SKM-1 treated with dmso at 0.1 percent for 144 hours (cell line): ENCODE measurements around the gene RIC8A.

Source experiments
- DNase-seq: peaks from one replicate; lab custom pipeline; 2025; ENCODE audit not compliant: unreplicated experiment; lab: John Stamatoyannopoulos, UW

RIC8A gene

DNA sequence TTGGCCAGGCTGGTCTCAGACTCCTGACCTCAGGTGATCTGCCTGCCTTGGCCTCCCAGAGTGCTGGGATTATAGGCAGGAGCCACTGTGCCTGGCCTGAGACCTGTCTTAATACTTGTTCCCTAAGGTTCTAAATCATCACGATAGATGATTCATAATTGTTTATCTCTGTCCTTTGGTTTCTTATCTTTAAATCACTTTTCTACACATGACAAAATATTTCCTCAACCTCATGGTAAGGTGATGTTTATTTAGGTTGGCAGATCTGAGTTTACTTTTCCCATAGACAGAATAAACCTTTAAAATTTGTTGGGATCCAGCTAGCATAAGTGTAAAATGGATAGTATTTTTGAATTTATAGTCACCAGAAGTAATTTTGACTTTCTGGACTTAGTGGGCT lies 32.8 kb downstream of the RIC8A start:
- DNase-seq: no peak

DNA sequence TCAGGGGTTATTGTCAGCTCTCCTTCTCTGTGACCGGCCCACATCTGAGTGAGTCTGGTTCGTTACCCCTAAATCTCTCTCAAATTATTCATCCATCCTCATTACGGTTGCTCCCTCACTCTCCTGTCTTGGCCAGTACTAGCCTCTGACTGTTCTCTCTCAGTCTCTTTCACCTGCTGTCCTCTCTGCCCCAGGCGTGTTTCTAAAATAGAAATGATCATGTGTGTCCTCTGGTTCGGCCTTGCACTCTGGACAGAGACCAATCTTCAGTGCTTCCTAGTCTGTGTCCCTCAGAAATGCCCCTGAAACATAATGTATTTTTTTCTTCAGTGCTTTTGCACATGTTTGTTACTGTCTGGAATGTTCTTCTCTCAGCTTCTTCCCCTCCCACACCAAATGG lies 34.1 kb downstream of the RIC8A start:
- no peak for DNase-seq

DNA sequence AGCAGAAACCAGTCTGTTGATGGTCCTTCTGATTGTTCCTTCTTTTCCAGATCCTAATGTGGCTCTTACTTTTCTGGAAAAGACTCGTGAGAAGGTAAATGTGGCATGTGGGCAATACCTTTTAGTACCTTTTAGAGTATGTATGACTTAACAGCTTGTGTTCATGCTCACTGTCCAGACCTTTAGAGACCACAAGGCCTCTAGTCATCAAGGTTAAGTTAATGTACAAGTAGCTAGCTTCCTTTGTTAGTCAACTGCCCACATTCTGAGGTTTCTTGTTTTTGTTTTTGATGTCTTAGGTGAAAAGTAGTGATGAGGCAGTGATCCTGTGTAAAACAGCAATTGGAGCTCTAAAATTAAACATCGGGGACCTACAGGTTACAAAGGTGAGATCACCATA lies 36.9 kb downstream of the RIC8A start:
- no peak for DNase-seq

DNA sequence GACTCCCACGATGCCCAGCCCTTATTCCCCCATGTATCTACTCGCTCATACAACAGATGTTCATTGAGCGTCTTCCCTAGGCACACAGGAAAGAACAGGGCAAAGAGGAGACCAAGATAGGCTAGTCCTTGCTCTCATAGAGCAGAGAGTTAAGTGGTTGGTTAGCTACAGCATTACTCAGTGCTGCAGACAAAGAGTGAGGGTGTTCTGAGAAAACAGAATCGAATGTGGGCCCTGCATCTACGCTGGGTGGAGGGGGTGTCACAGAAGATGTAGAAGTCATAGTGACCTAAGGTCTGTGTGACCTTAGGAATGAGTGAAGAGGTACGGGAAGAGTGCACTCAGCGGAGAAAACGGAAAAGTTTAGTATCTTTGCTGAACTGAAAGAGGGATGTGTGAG lies 41.6 kb downstream of the RIC8A start:
- DNase-seq: no peak

DNA sequence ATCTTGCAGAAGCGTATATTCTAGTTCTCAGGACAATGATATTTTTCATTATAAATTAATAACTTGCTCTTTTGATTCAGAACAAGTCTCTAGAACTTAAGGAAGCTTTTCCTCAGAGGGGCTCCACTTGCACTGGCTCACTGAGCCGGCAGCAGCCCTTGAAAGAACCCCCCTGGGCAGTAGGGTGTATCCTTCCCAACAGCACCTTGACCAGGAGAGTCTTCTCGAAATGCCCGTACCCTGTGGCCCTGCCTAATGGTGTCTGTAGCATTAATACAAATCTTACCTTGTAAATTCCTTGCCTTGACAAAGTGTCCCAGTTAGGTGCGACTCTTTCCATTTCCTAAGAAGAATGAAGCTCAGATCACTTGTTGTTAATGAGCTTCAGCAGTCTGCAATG lies 42.8 kb downstream of the RIC8A start:
- DNase-seq: no peak

DNA sequence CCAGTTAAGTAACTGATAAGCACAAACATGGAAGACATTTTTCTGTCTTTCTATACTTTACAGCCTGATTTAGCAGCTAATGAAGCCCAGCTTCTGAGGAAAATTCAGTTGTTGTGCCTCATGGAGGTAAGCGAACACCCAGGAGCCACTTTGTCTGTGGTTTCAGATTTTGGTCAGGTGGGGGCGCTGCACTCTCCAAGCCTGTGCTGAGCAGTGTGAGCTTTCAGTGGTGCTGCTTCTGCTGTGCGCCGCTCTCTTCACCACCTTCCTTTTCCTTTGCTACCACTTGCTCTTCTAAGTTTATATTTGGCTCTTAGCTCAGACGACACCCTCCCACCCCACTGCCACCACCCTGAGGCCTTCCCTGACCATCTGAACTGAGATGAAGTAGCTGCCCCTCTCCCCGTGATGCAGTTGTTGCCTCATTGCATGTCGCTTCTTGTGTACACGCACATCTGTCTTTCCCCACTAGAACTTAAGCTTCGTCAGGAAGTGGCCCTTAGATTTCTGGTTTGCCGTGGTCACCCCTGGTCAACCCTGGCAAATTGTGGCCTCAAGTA lies 43.3 kb downstream of the RIC8A start:
- DNase-seq: peak; percentile 33

DNA sequence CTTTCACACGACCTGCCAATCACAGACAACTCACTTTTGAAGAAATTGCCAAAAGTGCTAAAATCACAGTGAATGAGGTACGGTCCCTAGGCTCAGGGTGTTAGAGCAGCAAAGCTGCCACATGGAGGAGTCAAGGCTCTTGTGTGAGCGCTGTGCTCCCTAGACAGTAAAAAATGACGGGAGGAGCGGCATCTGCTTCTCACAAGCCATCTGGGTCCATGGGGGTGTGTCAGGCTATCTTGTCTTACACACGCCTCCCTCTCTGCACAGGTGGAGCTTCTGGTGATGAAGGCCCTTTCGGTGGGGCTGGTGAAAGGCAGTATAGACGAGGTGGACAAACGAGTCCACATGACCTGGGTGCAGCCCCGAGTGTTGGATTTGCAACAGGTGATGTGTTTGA lies 44.0 kb downstream of the RIC8A start:
- no peak for DNase-seq

DNA sequence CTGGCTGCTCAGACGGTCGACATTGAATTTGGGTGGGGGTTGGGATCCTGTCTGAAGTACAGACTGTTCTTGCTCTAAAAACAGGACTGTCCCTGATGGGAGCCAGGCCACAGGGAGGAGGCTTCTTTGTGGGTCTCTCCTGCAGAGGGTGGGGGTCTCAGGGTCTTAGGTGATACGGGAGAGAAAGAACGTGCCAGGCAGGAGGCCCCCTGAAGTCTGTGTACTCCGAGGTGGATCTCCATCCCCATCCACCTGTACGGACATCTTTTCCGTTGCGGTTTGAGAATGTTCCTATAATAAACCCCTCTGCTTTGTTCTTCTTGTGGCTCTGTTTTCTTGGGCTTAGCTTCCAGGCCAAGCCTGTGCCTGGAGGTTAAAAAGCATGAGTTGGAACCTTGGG lies 45.2 kb downstream of the RIC8A start:
- DNase-seq: no peak

DNA sequence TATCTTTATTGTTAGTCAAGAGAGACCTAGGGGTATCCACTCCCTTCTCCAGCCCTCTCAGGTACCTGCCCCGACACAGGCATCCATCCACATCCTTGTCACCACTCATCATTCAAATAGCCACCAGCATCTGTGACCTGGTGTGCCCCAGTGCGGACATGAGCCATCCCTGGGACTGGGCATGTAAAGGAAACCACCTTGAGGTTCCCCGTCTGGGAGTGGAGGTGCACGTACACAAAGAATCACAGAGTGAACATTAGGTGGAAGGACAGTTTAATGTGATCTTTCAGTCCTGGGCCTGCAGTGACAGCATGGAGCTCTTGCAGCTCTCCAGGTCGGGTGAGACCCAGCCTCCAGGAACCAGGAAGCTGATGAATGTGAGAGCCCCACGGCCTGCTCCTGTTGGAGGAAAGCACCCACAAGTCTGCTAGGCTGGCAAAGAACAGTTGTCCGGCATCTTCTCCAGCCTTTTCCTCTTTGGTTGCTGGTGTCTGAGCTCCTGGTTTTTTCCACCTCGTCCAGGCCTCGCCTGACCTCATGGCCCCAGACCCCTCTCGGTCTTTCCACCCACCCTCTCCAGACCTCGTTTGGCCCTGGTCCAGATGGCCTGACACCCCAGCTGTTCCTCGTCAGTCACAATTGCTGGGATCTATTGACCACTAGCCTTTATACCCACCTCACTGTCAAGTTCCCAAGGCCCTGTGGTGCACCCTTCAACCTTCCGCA lies 45.8 kb downstream of the RIC8A start:
- DNase-seq: no peak

DNA sequence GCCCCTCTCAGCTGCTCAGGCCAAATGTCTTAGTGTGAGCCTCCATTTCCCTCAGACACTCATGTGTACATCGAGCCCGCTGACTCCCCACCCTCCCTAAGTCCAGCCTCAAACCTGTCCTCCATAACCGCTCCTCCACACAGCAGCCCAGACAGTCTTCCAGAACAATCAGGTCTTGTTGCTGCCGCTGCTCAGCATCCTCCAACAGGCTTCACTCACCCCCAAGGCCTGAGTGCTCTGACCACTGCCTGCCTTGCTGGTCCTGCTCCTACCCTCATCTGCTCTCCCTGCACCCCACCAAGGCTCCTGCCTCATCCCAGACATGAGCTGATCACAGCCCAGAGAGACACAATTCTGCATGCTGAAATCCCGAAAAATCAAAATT lies 46.4 kb downstream of the RIC8A start:
- no peak for DNase-seq

DNA sequence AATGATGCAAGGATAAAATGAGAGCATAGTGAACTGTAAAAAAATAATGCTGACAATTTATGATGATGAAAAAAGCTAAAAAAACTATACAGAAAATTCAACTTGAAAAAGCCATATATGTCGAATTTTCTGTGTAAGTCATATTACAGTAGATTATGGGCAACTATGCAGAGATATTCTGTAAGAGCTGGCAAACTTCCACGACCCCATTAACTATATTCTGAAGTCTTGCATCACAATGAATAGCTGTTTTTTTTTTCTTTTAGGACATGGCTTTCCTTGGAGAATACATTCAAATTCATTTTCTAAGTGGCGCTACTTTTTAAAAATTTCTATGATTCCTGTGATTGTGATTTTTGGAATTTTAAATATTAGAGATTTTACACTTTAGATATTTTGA lies 47.7 kb downstream of the RIC8A start:
- no peak for DNase-seq

DNA sequence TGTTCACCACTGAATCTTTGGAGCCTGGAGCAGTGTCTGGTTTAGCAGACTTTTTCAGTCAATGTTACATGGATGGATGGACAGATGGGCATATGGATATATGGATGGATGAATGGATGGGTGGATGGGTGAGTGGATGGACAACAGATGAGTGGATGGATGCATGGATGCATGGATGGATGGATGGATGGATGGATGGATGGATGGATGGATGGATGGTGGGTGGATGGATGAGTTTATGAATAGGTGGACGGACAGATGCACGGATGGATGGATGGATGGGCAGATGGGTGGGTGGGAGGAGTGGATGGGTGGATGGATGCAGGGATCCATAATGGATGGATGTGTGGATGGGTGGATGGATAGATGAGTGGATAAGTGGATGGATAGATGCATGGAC lies 48.3 kb downstream of the RIC8A start:
- no peak for DNase-seq

DNA sequence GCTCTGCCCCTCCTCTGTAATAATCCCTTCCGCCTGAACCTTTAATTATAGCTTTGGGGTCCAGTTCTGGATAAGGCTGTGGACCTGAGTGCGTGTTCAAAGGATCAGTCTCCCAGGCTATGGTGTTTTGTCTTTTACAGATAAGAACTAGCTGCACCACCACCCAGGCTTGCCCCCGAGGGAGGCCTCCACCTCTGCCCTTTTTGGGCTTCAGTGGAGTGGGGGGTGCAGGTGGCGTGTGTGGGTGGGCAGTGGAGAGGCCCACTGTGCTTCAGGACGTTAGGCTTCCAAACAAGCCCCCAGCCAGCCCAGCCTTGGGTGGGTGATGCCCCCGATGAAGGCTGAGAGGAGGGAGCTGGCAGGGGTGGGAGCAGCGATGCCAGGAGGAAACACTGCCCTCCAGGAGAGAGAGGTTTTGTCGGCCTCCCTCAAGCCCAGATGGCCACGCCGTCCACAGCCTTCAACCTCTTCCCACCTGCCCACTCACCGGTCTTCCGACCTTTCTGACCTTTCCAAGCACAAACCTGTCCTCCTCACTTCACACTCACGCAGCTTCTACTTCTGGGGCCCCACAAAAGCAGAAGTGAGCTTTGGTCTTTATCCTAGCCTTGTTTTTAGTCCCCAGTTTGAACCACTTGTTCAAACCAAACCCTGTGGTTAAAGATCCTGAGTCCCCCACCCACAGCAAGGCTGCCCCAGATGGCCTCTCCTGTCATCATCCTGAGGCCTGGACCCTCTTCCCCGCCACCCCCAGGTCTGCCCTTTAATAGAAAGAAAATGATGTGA lies 49.6 kb downstream of the RIC8A start:
- peak; percentile 47 for DNase-seq

DNA sequence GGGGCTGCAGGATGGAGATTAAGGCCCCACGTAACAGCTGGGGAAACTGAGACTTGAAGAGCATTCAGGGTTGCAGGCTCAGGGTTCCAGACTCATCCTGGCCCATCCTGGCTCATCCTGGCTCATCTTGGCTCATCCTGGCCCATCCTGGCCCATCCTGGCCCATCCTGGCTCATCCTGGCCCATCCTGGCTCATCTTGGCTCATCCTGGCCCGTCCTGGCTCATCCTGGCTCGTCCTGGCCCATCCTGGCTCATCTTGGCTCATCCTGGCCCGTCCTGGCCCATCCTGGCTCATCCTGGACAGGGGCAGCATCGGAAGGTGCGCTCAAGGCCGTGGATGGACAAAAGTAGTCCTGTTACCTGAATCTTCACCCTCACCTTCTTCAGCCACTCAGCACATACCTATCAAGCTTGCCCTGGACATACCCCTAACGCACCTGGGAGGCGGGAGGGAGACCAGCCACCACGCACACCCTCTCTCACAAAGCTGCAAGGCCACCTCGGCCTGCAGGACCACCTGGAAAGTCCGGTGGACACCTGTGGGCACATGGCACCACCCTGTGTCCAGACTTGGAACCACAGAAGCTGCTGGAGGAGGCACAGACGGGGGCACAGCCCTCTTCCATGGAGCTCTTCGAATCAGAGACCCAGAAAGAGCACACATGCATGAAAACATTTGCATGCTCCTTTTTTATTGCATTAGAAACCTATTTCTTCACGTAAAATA lies 50.4 kb downstream of the RIC8A start:
- DNase-seq: no peak

DNA sequence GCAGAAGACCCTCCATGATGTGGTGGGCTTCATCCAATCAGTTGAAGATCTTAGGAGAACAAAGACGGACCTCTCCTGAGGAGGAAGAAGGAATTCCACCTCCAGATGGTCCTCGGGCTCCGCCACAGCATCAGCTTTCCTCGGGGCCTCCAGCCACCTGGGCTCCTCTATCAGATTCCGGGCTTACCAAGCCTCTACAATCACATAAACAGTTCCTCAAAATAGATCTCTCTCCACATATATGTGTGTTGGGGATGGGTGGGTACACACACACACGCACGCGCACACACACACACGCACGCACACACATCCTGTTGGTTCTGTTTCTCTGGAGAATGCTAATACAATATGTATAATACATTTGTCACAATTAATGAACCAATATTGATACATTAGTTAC lies 51.9 kb downstream of the RIC8A start:
- no peak for DNase-seq

DNA sequence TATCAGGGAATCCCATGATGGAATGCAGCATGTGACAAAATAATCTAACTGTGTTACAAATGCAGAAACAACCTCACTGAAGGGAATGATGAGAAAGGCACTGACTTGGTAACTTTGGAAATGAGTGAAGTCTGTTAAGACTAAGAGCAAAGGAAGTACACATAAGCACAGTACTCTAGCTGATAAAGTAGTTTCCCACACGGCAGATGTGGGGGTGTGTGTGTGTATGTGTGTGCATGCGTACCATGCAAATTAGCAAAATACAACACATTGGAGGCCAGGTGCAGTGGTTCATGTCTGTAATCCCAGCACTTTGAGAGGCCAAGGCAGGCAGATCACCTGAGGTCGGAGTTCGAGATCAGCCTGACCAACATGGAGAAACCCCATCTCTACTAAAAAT lies 54.1 kb downstream of the RIC8A start:
- DNase-seq: no peak
